Natural killer cell (primary cell): ENCODE data around the gene SP4. TPM values are rescaled to one million over a fixed set of nuclear protein-coding genes. Genes with fewer than 3 reads are reported as not detected.

Experiments used
- ATAC-seq, 3 donors: fragments of 150-1000 bp in 2 of 3; fragments of 200-7000 bp in 1 of 3; cut with Tn5 transposase; 1 replicate in 1 of 3; 2 replicates in 2 of 3; pipeline ENCODE4 v1.10.0; 2021; ENCODE audit warnings: mild to moderate bottlenecking in 2 of 3, moderate library complexity in 2 of 3
- DNase-seq, 2 donors: peaks; one replicate each; pipeline versions ENCODE4 v3.0.0 to v3.0.0-alpha.2; 2013 to 2021; ENCODE audit warnings: mixed read lengths in 1 of 2
- H3K27ac ChIP-seq: one replicate; pipeline ENCODE4 v1.5.1; 2013; ENCODE audit warnings: mild to moderate bottlenecking, low read length
- H3K27me3 ChIP-seq: one replicate; pipeline ENCODE4 v1.6.1; 2013; ENCODE audit warnings: low read length; ENCODE audit not compliant: control insufficient read depth, insufficient read depth
- H3K36me3 ChIP-seq: one replicate; pipeline ENCODE4 v1.6.1; 2013; ENCODE audit warnings: low read length; ENCODE audit not compliant: control insufficient read depth, insufficient read depth
- H3K4me1 ChIP-seq: one replicate; pipeline ENCODE4 v1.6.1; 2013; ENCODE audit warnings: low read length; ENCODE audit not compliant: control insufficient read depth, insufficient read depth
- H3K4me3 ChIP-seq: one replicate; pipeline ENCODE4 v1.5.1; 2013; ENCODE audit warnings: low read length
- H3K9me3 ChIP-seq: one replicate; pipeline ENCODE4 v1.6.1; 2013; ENCODE audit warnings: low read length; ENCODE audit not compliant: control insufficient read depth, insufficient read depth
- H3K27ac Mint-ChIP-seq, 2 donors: one replicate each; pipeline ENCODE4 v1.8.0; 2022; ENCODE audit warnings: mild to moderate bottlenecking in 2 of 2, mixed read lengths in 2 of 2, moderate library complexity in 1 of 2
- H3K27me3 Mint-ChIP-seq, 2 donors: one replicate each; pipeline ENCODE4 v1.8.0; 2022; ENCODE audit warnings: low read depth in 2 of 2, mixed read lengths in 2 of 2
- H3K36me3 Mint-ChIP-seq: one replicate; pipeline ENCODE4 v1.8.0; 2022; ENCODE audit warnings: mixed read lengths
- H3K4me1 Mint-ChIP-seq, 2 donors: one replicate each; pipeline ENCODE4 v1.8.0; 2022; ENCODE audit warnings: mixed read lengths in 2 of 2
- H3K4me3 Mint-ChIP-seq: one replicate; pipeline ENCODE4 v1.8.0; 2022; ENCODE audit warnings: mild to moderate bottlenecking, moderate library complexity, mixed read lengths
- H3K9me3 Mint-ChIP-seq, 2 donors: one replicate each; pipeline ENCODE4 v1.8.0; 2022; ENCODE audit warnings: mixed read lengths in 2 of 2
- WGBS: methylation state at CpG from one replicate; pipeline ENCODE4 v1.1.7; 2013; ENCODE audit warnings: missing lambda C conversion rate; ENCODE audit not compliant: insufficient coverage; 5-methylcytosine and 5-hydroxymethylcytosine counted together
- intact Hi-C: fragments of 100-400 bp; cut with micrococcal nuclease; formaldehyde crosslinking; loops from one replicate; pipeline ENCODE4 v1.14.2; 2022
- total RNA-seq, 4 donors: library from RNA; stranded (reverse); fragments of 120-200 nt in 1 of 4; gene quantifications; one replicate each; pipeline versions ENCODE4 v1.2.3 to v1.2.4, GENCODE V29; 2013 to 2022
- TF ChIP-seq, protein P1 (sequence below): fragments of 200-600 bp; IDR thresholded peaks from one replicate; pipeline ENCODE4 v1.8.0; 2022; ENCODE audit warnings: antibody characterized with exemption

Gene SP4
- total RNA-seq, 3 donors from 2014 or later (not counting 1 experiment from before 2014, with no cell fraction given): 38.8 to 49.6 (median 44.5) TPM

DNA sequence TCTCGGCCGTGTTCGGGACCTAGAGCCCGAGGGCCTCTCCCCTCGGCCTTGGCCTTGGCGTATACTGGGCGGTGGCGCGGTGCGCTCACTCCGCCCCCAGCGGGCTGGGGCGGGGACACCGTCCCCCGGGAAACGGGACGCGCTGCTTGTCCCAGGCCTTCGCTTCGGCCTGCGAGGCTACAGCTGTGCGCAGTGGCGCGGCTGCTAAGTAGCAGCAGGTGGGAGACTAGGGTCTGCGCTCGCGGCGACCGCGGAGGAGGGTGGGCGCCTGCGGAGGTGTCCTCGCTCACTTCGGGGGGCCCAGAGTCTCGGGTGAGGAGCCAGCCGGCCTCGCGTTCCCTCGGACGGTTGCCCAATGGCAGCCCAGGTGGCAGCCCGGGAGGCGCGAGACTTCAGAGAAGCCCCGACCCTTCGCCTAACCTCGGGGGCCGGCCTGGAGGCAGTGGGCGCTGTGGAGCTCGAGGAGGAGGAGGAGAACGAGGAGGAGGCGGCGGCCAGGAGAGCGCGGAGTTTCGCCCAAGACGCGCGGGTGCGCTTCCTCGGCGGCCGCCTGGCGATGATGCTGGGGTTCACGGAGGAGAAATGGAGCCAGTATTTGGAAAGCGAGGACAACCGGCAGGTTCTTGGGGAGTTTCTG, 115.1 kb downstream of the SP4 start, which contains the start of gene DNAH11:
TSS of gene DNAH11 (plus strand) at position 149 of the 637 bp plus-strand sequence. CDS start at position 356, 207 bp downstream.
- Histone ChIP-seq H3K27ac (no peak within 1 kb of the TSS), H3K4me1 (peaks cover 13% of the 10 kb centered on the region), H3K9me3 (no peaks in the 10 kb centered on the region), H3K4me3 (no peak within 1 kb of the TSS), H3K36me3 (no peaks in the 10 kb centered on the region), H3K27me3 (peaks cover 38% of the 10 kb centered on the region)
- peak in 1 of 3 donors; percentile 55 for ATAC-seq
- Mint-ChIP-seq H3K36me3 (no peaks in the 10 kb centered on the region), H3K4me1 (peaks cover 6 to 12% of the 10 kb centered on the region in 2 donors), H3K9me3 (no peaks in the 10 kb centered on the region), H3K27ac (no peak within 1 kb of the TSS), H3K4me3 (peak within 1 kb of the TSS; percentile 66), H3K27me3 (peaks cover 48 to 67% of the 10 kb centered on the region in 2 donors)
- TF ChIP-seq, protein P1, sequence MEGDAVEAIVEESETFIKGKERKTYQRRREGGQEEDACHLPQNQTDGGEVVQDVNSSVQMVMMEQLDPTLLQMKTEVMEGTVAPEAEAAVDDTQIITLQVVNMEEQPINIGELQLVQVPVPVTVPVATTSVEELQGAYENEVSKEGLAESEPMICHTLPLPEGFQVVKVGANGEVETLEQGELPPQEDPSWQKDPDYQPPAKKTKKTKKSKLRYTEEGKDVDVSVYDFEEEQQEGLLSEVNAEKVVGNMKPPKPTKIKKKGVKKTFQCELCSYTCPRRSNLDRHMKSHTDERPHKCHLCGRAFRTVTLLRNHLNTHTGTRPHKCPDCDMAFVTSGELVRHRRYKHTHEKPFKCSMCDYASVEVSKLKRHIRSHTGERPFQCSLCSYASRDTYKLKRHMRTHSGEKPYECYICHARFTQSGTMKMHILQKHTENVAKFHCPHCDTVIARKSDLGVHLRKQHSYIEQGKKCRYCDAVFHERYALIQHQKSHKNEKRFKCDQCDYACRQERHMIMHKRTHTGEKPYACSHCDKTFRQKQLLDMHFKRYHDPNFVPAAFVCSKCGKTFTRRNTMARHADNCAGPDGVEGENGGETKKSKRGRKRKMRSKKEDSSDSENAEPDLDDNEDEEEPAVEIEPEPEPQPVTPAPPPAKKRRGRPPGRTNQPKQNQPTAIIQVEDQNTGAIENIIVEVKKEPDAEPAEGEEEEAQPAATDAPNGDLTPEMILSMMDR: no peak
- no peak for DNase-seq
- intact Hi-C loops: no loop called here
- WGBS: 1% methylated on average over 66 of the region's 66 CpGs

DNA sequence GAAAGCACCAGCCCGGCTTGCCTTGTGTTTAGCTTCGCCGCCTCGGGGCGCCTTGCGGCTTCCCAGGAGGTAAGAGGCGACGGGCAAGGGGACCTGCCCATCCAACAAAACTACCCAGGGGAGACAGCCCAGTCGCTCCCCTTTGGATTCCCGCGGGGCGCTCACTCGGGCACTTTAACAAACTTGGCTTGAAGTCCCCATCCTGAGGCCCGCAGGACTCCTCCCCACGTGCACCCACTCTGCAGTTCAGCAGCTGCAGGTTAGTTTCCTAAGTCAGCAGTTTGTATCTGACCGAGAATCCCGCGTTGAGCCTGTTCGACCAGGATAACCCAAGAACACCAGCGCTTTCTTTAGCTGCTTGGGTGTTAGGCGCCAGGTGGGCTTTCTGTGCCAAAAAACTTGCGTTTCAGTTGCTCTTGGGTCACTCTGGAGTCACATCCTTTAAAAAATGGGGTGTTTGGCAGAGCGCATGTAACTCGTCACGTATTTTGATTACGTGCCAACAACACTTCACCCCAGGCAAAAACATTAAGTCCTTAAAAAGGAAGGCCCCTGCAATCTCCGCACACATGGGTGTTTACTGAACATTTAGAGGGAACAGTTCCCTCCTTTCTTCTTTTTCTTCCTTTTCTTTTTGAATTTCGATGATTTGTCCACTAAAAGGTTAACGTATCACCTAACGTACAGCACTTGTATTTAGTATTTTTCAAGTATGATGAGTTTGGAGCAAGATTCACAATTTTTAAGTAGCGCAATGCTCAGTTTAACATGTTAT, 115.8 kb downstream of the SP4 start:
- Mint-ChIP-seq H3K4me1 (peaks cover 6 to 12% of the 10 kb centered on the region in 2 donors), H3K27me3 (peaks cover 48 to 71% of the 10 kb centered on the region in 2 donors), H3K4me3 (peak overlapping the region; percentile 66), H3K36me3 (no peaks in the 10 kb centered on the region), H3K27ac (no peak overlapping the region), H3K9me3 (no peaks in the 10 kb centered on the region)
- H3K27ac ChIP-seq: no peak overlapping the region
- peaks cover 36% of the 10 kb centered on the region for H3K27me3 ChIP-seq
- ATAC-seq (no peak), DNase-seq (no peak)
- TF ChIP-seq, protein P1: no peak
- H3K4me1 ChIP-seq: peaks cover 13% of the 10 kb centered on the region
- WGBS: 13% methylated on average over 31 of the region's 31 CpGs
- no peaks in the 10 kb centered on the region for H3K36me3 ChIP-seq
- intact Hi-C loops: no loop called here
- H3K9me3 ChIP-seq: no peaks in the 10 kb centered on the region
- H3K4me3 ChIP-seq: no peak overlapping the region

DNA sequence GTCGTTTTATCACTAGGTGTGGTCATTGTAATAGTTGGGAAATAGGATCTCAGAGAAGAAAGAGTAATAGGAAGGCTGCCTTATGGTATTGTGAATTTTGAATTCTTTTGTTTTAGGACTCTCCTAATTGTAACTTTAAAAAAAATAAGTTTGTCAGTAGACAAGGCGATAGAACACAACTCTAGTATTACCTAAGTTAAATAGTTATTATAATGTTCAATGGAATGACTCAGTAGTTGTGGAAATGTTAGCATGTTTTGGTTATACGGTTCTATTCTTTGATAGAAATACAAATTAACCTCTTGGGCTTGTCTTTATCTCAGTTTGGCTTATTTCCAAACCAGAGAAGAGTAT, 116.4 kb downstream of the SP4 start:
- Mint-ChIP-seq H3K27me3 (peaks cover 48 to 67% of the 10 kb centered on the region in 2 donors), H3K9me3 (no peaks in the 10 kb centered on the region), H3K36me3 (no peaks in the 10 kb centered on the region), H3K4me1 (peaks cover 6 to 12% of the 10 kb centered on the region in 2 donors), H3K4me3 (no peak overlapping the region), H3K27ac (no peak overlapping the region)
- 58% methylated on average over 1 of the region's 3 CpGs for WGBS
- intact Hi-C loops: no loop called here
- TF ChIP-seq, protein P1: no peak
- DNase-seq (no peak), ATAC-seq (no peak)
- Histone ChIP-seq H3K9me3 (no peaks in the 10 kb centered on the region), H3K27me3 (peaks cover 32% of the 10 kb centered on the region), H3K27ac (no peak overlapping the region), H3K36me3 (no peaks in the 10 kb centered on the region), H3K4me1 (peaks cover 13% of the 10 kb centered on the region), H3K4me3 (no peak overlapping the region)
